B cell (primary cell): ENCODE results near the gene FRAT2.

Experiments used
- EZH2 ChIP-seq: IDR thresholded peaks from 2 replicates; pipeline ENCODE4 v1.6.1; 2012; ENCODE audit warnings: borderline replicate concordance, low read depth, mild to moderate bottlenecking, moderate library complexity, low read length; ENCODE audit not compliant: insufficient read depth, poor library complexity, severe bottlenecking
- TF ChIP-seq, protein P1 (sequence below): fragments of 200-600 bp; IDR thresholded peaks from one replicate; pipeline ENCODE4 v1.8.0; 2022; ENCODE audit warnings: antibody characterized with exemption, mild to moderate bottlenecking

DNA sequence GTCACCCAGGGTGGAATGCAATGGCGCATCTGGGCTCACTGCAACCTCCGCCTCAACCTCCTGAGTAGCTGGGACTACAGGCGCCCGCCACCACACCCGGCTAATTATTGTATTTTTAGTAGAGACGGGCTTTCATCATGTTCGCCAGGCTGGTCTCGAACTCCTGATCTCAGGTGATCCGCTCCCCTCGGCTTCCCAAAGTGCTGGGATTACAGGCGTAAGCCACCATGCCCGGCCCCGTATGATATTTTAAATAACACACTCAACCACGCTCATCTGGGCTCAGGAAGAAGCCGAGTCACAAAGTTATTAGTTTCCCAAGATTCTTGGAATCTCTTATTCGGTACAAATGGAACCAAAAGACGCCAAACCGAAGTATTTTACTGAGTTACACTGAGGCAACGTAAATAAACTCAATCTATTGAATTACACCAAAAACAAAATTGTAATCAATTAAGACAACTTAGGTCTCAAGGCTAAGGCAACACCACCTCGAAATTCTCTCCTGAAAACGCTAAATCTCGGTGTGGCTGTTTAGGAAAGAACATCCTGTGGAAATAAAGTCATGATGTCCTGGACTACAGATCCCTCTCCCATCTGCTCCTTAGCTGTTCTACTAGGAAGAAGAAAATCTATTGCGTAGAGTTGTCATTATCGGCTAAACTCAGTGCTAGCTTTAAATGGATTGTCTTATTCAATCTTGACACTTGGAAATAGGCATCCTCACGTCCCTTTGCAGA is 43.0 kb downstream of the FRAT2 start:
- TF ChIP-seq EZH2, result no peak
- TF ChIP-seq, protein P1, sequence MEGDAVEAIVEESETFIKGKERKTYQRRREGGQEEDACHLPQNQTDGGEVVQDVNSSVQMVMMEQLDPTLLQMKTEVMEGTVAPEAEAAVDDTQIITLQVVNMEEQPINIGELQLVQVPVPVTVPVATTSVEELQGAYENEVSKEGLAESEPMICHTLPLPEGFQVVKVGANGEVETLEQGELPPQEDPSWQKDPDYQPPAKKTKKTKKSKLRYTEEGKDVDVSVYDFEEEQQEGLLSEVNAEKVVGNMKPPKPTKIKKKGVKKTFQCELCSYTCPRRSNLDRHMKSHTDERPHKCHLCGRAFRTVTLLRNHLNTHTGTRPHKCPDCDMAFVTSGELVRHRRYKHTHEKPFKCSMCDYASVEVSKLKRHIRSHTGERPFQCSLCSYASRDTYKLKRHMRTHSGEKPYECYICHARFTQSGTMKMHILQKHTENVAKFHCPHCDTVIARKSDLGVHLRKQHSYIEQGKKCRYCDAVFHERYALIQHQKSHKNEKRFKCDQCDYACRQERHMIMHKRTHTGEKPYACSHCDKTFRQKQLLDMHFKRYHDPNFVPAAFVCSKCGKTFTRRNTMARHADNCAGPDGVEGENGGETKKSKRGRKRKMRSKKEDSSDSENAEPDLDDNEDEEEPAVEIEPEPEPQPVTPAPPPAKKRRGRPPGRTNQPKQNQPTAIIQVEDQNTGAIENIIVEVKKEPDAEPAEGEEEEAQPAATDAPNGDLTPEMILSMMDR, result no peak
